Effector CD8-positive, alpha-beta T cell (primary cell): ENCODE measurements around the gene CASZ1.

Source experiments
- DNase-seq: peaks from one replicate; lab custom pipeline; 2025; lab: John Stamatoyannopoulos, UW

The CASZ1 gene

DNA sequence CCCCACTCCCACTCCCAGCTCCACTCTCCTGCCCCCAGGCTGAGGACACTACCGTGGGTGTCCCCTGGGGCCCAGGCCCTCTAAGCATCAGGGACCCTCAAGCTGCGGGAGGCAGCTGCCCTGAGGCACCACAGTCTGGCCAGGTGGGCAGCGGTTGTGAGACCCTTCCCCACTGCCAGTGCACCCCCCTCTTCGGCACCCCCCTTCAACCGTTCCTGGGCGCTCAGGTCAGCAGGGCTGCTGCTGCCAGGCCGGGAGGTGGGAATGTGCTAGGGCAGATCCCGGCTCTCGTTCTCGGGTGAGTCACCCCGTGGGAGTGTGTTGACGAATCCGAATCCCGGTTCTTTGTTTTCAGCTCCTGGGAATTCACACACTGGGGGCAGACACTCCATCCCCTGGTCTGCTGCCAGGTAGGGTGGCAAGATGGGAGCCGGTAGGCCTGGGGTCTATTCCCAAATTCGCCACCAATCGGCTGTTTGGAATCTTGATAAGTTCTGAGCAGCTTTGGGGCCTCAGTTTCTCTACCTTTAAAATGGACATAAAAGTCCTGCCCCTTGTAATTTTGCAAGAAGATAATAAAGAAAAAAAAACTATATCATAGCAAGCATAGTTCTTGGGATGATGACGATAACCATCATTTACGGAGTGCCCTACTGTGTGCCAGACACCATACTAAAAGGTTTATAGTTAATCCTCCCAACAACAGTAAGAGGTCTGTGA lies 28.5 kb upstream of the CASZ1 start:
- DNase-seq: no peak

GRCh38 chr1:10823000-10823401 lies 26.6 kb upstream of the CASZ1 start:
- DNase-seq: no peak

GRCh38 chr1:10821388-10821787 lies 24.9 kb upstream of the CASZ1 start:
- DNase-seq: no peak

- DNase-seq: no peak
These were observed 24.0 kb upstream of the CASZ1 start for GRCh38 chr1:10820422-10820821.

DNA sequence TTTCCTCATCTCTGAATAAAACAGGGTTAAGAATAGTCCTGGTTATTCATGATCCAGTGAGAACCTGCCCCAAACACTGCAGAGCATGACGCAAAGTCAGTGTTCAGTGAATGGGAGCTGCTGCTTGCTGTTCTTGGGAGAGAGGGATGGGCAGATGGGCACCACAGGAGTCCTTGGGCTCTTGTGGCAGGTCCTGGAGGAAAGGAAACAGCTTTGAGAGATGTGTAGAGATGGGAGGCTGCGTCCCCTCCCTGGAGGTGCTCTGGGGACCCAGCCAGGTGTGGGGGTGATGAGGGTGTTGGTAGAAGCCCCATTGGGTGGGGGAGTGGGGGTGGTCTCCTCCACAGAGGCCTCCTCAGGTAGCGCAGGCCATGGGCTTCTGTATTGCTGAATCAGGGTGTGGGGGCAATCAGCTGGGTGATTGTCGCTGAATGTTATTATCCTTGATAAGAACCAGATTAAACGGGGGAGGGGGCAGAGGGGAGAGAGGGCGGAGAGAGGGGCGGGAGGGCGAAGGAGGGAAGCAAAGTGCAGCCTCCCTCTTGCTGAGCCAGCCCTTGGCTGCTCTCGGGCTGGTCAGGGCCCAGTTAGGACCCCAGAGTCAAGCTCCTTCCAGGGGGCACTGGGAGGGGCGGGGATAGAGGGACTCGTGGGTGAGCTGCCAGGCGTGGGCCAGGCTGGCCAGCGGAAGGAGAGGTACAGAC lies 22.9 kb upstream of the CASZ1 start:
- no peak for DNase-seq

DNA sequence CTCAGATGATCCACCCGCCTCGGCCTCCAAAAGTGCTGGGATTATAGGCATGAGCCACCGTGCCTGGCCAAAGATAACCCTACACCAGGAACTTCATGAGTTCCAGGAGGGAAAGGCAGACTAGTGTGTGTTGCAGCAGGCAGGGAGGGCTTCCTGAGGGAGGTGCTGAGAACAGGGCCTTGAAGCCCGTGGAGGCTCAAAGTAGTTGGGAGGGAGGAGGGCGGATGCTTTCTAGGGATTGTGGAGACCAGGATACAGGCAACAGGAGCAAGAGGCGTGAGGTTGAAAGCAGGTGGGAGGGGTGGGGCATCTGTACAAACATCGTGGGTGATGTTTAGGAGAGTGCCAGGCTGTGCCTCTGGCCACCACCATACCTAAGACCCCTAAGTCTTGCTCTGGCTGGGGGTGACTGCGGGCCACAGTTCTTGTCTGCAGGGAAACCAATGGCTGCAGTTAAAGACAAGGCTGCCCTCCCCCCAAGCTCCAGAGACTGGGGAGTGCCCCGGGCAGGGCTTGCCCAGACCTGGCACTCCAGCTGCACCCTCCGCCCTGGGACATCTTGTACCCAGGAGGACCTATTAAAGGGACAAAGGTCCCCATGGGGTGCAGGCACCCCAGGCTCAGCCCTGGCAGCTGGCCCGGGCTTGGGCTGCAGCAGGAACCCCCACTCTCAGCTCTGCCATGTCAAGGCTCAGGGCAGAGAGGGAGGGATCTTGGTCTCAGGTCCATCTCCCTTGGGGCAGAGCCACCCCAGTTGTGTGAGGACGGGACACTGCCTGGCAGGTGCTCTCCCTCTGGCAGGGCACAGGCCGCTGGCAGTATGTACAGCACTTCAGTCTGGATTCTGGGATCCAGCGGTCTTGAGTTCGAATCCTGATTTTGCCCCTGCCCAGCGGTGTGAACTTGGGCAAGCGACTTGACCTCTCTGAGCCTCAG lies 22.1 kb upstream of the CASZ1 start:
- no peak for DNase-seq

DNA sequence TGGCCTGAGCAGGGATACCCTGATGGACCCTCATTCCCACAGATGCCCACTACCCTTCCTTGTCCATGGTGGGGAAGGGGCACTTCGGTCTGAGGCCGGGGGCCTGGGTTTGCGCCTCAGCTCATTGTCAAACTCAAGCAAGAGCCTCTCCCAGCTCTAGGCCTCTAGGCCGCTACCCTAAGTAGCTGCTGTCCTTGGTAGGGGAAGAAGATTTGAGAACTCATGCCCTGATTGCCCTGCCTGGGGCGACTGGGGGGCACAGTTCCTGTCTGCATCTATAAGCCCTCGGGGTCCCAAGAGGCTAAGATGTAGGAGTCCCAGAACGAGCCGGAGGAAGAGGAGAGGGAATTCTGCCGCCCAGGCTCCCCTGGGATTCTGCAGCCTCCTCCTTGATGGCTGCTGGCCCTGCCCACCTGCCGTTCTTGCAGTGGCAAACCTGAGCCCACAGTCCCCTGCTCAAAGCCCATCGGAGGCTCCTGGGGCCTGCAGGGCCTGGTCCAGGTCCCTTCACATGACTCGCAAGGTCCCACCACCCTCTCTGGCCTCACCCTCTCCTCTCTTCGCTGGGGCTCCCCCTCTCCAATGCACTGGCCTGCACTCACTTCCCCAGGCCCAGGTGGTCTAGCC lies 20.4 kb upstream of the CASZ1 start:
- no peak for DNase-seq

- DNase-seq: no peak
These were observed 19.8 kb upstream of the CASZ1 start for GRCh38 chr1:10816233-10816632.

GRCh38 chr1:10815858-10816195 lies 19.4 kb upstream of the CASZ1 start:
- no peak for DNase-seq

DNA sequence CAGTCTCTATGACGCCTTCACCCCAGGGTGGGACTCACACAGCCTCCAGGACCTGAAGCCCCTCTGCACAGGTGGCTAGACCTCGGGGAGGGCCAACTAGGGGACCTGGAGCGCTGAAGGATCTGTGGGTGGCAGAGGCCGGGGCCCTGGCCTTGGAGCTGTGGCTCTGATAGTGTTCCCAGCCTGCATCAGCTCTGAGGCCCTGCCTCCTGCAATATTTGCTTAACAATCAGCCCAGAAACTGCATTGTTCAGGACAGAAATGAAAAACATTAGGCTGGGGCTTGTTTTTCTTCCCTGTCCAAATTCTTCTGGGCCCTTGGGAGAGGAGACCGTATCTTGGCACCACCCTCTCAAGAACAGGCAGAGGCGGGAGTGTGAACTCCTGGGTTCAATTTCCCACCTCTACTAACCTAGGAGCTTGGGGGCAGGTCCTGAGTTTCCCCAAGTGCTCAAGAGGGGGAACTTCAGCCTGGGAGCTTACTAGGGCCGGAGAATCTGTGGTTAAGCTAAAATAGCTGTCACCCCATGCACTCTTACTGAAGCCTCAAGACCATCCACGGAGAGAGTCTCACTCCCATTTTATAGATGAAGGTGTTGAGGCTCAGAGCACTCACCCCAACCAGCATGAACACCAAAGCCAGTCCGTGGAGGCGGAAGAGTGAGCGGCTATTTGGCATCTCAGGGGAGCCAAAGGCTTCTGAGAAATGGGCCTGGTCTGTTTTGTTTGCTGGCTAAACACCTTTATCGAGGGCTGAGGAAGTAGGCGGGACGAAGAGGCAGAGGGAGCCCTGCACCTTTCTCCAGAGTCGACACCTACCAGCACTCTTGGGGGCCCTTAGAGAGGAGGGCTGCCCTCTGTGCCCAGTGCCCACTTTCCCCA lies 18.8 kb upstream of the CASZ1 start:
- no peak for DNase-seq

GRCh38 chr1:10814312-10814711 lies 17.9 kb upstream of the CASZ1 start:
- DNase-seq: no peak

DNA sequence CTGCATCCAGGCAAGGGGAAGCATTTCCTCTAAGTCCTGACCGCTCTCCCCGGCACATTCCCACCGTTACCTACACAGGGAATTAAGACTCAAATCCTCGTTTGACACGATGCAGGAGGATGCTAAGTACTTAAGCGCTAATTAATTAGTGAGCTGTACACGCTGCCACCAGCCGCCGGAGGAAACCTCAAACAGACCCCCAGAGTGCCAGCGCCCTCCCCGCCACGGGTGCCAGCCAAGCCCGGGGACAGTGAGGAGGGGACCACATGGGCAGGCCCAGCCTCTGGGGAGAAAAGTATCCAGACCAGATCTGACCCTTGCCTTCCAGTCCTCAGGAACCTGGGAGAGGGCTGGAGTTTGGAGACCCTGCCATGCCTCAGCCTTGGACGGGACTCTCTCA lies 17.4 kb upstream of the CASZ1 start:
- no peak for DNase-seq

DNA sequence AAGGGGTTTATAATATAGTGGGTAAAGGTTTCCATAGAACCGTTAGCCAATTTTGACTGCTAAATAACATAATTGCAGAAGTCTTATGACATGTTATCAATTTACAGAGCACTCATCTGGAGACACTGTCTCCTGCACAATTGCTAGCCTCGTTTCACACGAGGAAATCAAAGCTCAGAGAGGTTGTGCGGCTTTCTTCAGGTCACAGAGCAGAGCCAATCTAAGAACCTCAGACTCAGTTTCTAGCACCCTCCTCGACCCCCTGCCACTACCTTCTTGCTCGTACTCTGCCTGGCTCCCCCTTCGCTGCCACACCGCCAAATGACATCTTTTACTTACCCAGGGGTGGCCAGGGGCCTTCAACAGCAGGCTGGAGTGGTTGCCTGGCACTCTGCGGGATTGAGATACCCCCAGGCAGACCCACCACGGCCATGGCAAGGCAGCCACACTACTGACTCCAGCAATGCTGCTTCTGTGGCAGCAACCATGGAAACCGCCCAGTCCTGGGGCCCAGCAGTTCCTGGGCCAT lies 16.0 kb upstream of the CASZ1 start:
- DNase-seq: no peak

DNA sequence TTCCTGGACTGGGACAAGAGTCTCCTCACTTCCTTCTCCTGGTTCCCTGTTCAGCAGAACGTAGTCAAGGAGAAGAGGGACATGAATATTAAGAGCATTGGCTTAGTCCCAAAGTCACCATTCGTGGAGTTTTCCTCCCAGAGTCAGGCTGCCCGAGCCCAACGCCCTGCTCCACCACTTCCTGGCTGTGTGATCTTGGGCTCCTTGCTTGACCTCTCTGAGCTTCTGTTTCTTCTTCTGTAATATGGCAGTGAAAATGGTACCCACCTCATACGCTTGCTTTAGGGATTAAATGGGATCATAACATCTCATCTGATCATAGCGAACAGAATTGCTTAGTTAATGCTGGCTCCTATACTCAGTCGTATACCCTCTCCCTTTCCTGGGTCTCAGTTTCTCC lies 12.0 kb upstream of the CASZ1 start:
- DNase-seq: no peak

DNA sequence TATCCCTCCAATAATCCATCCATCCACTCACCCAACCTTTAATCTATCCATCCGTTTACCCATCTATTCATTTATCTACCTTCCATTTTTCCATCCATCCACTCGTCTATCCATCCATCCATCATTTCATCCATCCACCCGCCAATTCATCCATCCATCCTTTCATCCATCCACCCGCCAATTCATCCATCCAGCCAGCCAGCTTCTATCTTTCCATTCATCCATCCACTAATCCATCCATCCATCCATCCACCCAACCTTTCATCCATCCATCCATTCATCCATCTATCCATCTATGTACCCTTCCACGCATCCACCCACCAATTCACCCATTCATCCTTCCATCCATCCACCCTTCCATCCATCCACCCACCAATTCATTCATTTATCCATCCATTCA lies 10.5 kb upstream of the CASZ1 start:
- no peak for DNase-seq

GRCh38 chr1:10803971-10804820 lies 7.8 kb upstream of the CASZ1 start:
- no peak for DNase-seq

GRCh38 chr1:10802944-10803715 lies 6.7 kb upstream of the CASZ1 start:
- DNase-seq: no peak

DNA sequence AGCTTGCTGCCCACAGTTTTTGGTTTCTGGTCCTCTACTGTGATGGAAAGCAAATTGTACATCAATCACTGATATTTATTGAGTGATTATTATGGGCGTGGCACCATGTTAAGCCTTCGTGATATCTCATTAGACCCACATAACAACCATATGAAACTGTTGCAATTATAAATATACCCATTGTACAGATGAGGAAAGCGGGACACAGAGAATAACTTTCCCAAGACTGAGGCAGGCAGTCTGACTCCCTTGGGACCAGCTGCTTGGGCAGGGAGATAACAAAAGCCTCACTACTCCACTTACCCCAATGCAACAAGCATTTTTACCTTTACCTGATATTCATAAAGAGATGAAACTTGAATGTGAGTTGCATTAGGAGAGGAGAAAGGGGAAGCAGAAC lies 4.3 kb upstream of the CASZ1 start:
- no peak for DNase-seq

DNA sequence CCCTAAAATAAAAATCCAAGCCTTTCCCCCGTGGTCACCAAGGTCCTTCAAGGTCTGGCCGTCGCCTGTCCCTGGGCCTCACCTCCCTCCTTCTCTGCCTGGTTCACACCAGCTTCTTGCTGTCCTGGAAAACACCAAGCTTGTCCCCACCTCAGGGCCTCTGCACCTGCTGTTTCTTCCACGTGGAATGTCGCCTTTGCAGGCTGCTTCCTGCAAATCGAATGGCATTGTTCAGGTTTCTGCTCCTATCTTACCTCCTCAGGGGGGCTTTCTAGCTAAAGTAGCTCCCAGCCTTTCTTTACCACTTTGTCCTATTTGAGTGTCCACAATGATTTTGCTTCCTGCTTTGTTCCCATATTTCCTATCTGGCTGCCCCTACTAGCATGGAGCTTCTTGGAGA lies 3.3 kb upstream of the CASZ1 start:
- DNase-seq: no peak
